WI38 (cell line): Measurements from ENCODE around the gene NUDT4.

Experiments used
- H3K4me3 ChIP-seq: 2 replicates; pipeline ENCODE4 v1.5.1; 2011; ENCODE audit warnings: low read depth, mild to moderate bottlenecking, control low read depth, low read length
- CTCF ChIP-seq: IDR thresholded peaks from 2 replicates; pipeline ENCODE4 v1.5.1; 2012; ENCODE audit warnings: low read depth, mild to moderate bottlenecking, control low read depth, low read length

The NUDT4 gene

GRCh38 chr12:93358058-93358457 is 19.7 kb upstream of the NUDT4 start:
- no peak for TF ChIP-seq CTCF
- H3K4me3 ChIP-seq: no peak overlapping the region

DNA sequence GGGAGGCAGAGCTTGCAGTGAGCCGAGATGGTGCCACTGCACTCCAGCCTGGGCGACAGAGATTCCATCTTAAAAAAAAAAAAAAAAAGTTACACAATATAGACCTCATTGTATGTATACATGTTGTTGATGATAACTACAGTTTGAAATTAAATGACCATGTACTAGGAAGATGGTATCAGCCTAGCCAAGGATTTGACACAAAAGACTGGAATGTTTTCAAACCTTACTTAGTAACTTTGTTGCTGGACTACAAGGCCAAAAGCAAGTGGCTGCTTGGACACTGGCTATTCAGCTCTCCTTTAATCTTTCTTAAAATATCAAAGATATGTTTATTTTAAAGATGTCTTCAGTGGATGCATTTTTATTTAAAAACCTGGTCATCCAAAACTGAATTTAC is 18.9 kb upstream of the NUDT4 start:
- TF ChIP-seq CTCF: no peak
- no peak overlapping the region for H3K4me3 ChIP-seq

- no peak for TF ChIP-seq CTCF
- no peak overlapping the region for H3K4me3 ChIP-seq
Observed at GRCh38 chr12:93360688-93361087, 17.0 kb upstream of the NUDT4 start.

DNA sequence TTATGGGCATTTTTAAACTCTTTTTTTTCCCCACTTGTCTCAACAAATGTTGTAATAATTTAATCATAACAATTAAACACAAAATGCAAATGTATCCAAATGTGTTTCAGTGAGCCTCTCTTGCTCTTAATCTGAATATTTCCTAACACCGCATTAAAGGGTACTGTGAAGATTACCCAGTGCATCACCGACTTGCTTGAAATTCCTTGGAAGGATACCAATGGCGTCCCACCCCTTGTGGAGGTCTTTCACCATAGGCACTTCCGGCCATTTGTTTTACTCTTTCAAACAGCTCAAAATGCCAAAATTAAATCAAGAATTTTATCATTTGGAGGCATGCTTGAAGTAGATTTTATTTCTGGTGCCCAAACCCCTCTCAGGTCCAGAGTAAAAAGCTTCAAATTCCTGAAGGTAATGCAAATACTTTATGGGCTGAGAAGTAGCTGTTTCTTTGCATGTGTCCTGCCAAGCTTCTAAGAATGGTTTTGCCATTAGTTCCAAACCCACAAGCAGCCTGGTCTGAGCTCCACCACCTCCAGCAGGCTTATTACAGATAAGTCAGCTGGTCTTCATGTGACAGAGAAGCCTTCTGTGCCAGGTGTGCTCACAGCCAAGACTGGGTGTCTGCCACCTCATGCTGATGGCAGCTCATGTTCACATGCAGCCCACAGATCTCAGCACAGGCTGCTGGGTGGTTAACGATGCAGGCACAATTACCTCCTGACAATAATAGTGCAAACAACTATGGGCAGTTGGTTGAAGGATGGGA is 16.4 kb upstream of the NUDT4 start:
- TF ChIP-seq CTCF: no peak
- no peak overlapping the region for H3K4me3 ChIP-seq

DNA sequence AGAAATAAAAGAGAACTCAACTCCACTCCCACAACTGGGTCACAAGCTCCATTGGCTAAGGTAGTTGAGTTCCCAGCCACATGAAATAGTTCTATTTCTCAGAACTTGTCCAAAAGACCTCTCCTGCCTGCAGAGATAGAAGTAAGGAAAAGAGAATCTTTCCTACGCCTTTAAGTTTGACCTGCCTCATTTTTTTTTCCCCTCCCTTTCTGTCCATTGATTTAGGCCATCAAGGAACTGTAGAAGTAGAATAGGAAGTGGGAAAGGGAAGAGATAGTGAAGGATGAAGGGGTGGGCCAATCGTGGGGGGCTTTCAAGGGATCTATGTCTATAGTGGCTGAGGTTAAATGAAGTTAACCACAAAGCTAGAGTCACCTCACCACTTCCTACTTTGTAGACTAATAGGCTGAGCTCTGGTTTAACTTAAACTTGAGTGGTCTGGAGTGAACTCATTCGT is 13.9 kb upstream of the NUDT4 start:
- no peak for TF ChIP-seq CTCF
- H3K4me3 ChIP-seq: no peak overlapping the region

DNA sequence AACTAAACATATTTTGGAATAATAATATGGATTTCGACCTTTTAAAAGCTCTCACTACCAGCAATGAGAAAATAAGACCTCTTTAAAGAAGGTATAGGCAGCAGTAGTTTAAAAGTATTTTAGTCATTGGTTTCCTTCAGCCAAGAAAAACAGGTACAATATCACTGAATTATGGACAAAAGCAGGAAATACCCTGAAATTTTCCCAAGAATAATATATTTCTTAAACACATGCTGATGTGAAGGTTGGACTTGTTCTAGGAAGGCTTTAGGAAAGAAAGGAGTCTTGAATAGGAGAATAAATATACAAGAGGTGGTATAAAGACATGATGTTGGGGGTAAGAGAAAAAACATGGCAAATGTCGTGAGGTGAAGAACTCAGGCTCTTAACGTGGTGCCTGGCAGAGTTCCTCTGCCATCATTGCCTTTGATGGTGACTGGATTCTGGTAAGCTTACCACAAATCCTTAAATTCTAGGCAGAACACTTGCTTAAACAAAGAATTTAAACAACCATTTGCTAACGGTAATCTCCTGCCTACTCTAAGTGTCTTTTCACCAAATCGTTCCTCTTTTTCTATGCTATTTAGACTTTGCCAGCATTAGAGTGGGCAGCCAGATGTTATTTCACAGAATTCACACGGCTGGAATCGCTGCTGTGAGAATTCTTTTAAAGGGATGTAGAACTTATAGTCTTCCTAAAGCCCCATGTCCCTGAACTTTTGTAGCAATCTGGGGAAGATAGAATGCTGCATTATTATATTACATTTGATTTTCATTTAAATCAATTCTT is 11.9 kb upstream of the NUDT4 start:
- no peak overlapping the region for H3K4me3 ChIP-seq

More for the DNA sequence above, 11.9 kb upstream of the NUDT4 start:
- no peak for TF ChIP-seq CTCF
